Central memory CD8-positive, alpha-beta T cell (primary cell): ENCODE results near the gene OR4L1.
"Not testable (repeated sequence)": the region's sequence is repeated elsewhere in the genome, so short reads cannot be mapped to it uniquely, and the experiment has no call there.

Source experiments
- ATAC-seq: fragments of 150-1000 bp; cut with Tn5 transposase; replicated peaks from 2 replicates; pipeline ENCODE4 v1.10.0; 2022; ENCODE audit warnings: mild to moderate bottlenecking, moderate FRiP score, moderate number of reproducible peaks; ENCODE audit not compliant: poor library complexity, severe bottlenecking; ENCODE audit errors: extremely low read depth
- DNase-seq, 2 donors: peaks; one replicate each; pipeline ENCODE4 v3.0.0; 2021; ENCODE audit warnings: low spot score in 2 of 2
- H3K27ac Mint-ChIP-seq: one replicate; pipeline ENCODE4 v1.8.0; 2022; ENCODE audit warnings: low read depth, mild to moderate bottlenecking, moderate library complexity, mixed read lengths
- H3K27me3 Mint-ChIP-seq: one replicate; pipeline ENCODE4 v1.8.0; 2022; ENCODE audit warnings: mixed read lengths
- H3K36me3 Mint-ChIP-seq: one replicate; pipeline ENCODE4 v1.8.0; 2022; ENCODE audit warnings: mild to moderate bottlenecking, moderate library complexity, mixed read lengths; ENCODE audit not compliant: insufficient read depth
- H3K4me1 Mint-ChIP-seq: one replicate; pipeline ENCODE4 v1.8.0; 2022; ENCODE audit warnings: mixed read lengths
- H3K4me3 Mint-ChIP-seq: one replicate; pipeline ENCODE4 v1.8.0; 2022; ENCODE audit warnings: mild to moderate bottlenecking, moderate library complexity, mixed read lengths
- H3K9me3 Mint-ChIP-seq: one replicate; pipeline ENCODE4 v1.8.0; 2022; ENCODE audit warnings: mixed read lengths

The OR4L1 gene, protein sequence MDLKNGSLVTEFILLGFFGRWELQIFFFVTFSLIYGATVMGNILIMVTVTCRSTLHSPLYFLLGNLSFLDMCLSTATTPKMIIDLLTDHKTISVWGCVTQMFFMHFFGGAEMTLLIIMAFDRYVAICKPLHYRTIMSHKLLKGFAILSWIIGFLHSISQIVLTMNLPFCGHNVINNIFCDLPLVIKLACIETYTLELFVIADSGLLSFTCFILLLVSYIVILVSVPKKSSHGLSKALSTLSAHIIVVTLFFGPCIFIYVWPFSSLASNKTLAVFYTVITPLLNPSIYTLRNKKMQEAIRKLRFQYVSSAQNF

GRCh38 chr14:20059745-20060144, at the start of gene OR4L1:
Gene OR4L1 (plus strand): TSS chr14:20060045. CDS start chr14:20060045, 0 bp downstream.
- H3K36me3 Mint-ChIP-seq = no peaks in the 10 kb centered on the region
- no peaks in the 10 kb centered on the region for H3K9me3 Mint-ChIP-seq
- peaks cover 7% of the 10 kb centered on the region for H3K4me1 Mint-ChIP-seq
- H3K27ac Mint-ChIP-seq = no peak within 1 kb of the TSS
- ATAC-seq = no peak
- H3K4me3 Mint-ChIP-seq = no peak within 1 kb of the TSS
- DNase-seq = no peak
- peaks cover 29% of the 10 kb centered on the region for H3K27me3 Mint-ChIP-seq

- no peaks in the 10 kb centered on the region for H3K4me1 Mint-ChIP-seq
- H3K27me3 Mint-ChIP-seq = peaks cover 12% of the 10 kb centered on the region
- DNase-seq (no peak), ATAC-seq (no peak)
- H3K4me3 Mint-ChIP-seq = no peak within 1 kb of the TSS
- H3K27ac Mint-ChIP-seq = no peak within 1 kb of the TSS
- H3K36me3 Mint-ChIP-seq = no peaks in the 10 kb centered on the region
- H3K9me3 Mint-ChIP-seq = peaks cover 2% of the 10 kb centered on the region
Observed at GRCh38 chr14:20019257-20019865, 40.5 kb upstream of the OR4L1 start, which contains the start of gene OR4K14. Gene OR4K14 (minus strand): TSS chr14:20019307. CDS start chr14:20015193, 4,114 bp downstream.

DNA sequence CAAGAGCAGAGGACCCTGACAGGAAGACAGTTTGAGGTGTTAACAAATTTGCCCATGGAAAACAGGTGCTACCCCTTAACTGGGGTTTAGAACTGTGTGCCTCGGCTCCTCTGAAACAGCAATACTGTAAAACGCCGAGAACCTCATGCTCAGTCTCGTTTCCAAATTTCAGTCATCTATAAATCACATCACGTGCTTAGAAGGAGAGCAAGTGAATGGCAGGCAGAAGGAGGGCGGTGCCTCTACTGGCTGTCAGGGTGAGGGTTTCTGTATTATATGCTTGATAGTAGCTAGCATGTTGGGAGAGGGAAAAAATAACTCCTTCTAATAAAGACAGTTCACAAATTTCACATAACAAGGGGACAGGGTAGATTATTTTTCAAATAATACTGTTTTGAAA, 28.8 kb upstream of the OR4L1 start:
- ATAC-seq (no peak), DNase-seq (no peak)
- Mint-ChIP-seq H3K27ac (no peak overlapping the region), H3K4me3 (no peak overlapping the region), H3K4me1 (no peaks in the 10 kb centered on the region), H3K36me3 (no peaks in the 10 kb centered on the region), H3K27me3 (no peaks in the 10 kb centered on the region), H3K9me3 (no peaks in the 10 kb centered on the region)

DNA sequence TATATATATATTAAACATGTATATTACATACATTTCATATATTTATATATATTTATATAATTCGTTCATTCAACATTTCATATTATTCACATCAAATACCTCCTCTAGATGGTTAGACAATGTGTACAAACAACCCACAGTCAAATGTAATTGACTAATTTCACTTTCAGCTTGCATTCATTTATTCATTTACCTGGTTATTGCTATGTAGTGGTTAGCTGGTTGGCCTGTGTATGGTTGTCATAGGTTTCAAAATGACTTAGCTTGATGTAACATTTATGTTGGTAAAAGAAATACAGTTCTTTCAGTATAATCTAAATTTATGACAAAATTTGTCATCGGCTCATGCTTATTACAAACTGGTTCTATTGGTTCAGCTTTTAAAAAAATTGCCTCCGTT, 24.4 kb upstream of the OR4L1 start:
- Mint-ChIP-seq H3K36me3 (no peaks in the 10 kb centered on the region), H3K27ac (no peak overlapping the region), H3K27me3 (no peaks in the 10 kb centered on the region), H3K4me3 (no peak overlapping the region), H3K9me3 (no peaks in the 10 kb centered on the region), H3K4me1 (no peaks in the 10 kb centered on the region)
- ATAC-seq (no peak), DNase-seq (no peak)

GRCh38 chr14:20035938-20036337, 23.9 kb upstream of the OR4L1 start, which contains the start of gene OR4K13:
Gene OR4K13 (minus strand): TSS chr14:20036038. CDS start chr14:20034758, 1,280 bp downstream.
- Mint-ChIP-seq H3K4me3 (no peak within 1 kb of the TSS), H3K27me3 (no peaks in the 10 kb centered on the region)

DNA sequence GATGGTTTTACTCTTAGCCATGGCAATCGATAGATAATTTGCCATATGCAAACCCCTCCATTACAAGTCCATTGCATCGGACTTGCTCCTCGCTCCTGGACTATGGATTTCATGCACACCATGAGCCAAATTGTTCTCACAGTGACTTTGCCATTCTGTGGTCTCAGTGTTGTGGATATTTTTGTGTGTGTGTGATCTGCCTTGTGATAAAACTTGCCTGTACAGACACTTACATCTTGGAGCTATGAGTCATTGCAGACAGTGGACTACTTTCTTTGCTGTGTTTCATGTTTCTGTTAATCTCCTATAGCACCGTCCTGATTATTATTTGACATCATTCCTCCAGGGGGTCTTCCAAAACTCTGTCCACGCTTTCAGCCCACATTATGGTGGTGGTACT, 15.6 kb upstream of the OR4L1 start:
- H3K9me3 Mint-ChIP-seq = no peaks in the 10 kb centered on the region
- no peak overlapping the region for H3K27ac Mint-ChIP-seq
- peaks cover 34% of the 10 kb centered on the region for H3K27me3 Mint-ChIP-seq
- no peak overlapping the region for H3K4me3 Mint-ChIP-seq
- ATAC-seq = no peak
- no peaks in the 10 kb centered on the region for H3K36me3 Mint-ChIP-seq
- no peak for DNase-seq
- H3K4me1 Mint-ChIP-seq = no peaks in the 10 kb centered on the region

More at GRCh38 chr14:20035938-20036337, 23.9 kb upstream of the OR4L1 start, which contains the start of gene OR4K13:
- Mint-ChIP-seq H3K27ac (no peak within 1 kb of the TSS), H3K4me1 (no peaks in the 10 kb centered on the region), H3K9me3 (no peaks in the 10 kb centered on the region), H3K36me3 (no peaks in the 10 kb centered on the region)
- DNase-seq (no peak), ATAC-seq (no peak)

- Mint-ChIP-seq H3K4me1 (no peaks in the 10 kb centered on the region), H3K4me3 (no peak overlapping the region), H3K36me3 (no peaks in the 10 kb centered on the region), H3K27ac (no peak overlapping the region), H3K9me3 (no peaks in the 10 kb centered on the region), H3K27me3 (peaks cover 46% of the 10 kb centered on the region)
- ATAC-seq = no peak
- DNase-seq = no peak
Observed at GRCh38 chr14:20048202-20048601, 11.6 kb upstream of the OR4L1 start.

DNA sequence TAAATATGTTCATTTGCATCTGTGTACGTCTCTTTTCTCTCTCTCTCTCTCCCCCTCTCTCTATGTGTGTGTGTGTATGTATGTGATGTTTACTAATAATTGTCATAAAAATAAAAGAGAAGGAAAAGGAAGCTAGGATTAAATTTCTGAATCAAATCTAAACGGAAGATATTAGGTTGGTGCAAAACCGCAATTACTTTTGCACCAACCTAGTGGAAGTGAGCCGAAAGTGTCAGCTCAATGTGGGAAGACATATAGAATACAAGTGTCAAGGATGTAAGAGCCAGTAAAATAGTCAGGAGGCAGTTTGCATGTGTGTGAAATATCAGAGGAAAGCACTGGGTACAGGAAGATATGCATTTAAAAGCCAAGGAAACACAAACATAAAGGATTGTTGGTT, 32.2 kb downstream of the OR4L1 start:
- H3K9me3 Mint-ChIP-seq = no peaks in the 10 kb centered on the region
- H3K36me3 Mint-ChIP-seq = no peaks in the 10 kb centered on the region
- DNase-seq (no peak), ATAC-seq (no peak)
- H3K27me3 Mint-ChIP-seq = no peaks in the 10 kb centered on the region
- no peak overlapping the region for H3K4me3 Mint-ChIP-seq
- H3K27ac Mint-ChIP-seq = no peak overlapping the region
- no peaks in the 10 kb centered on the region for H3K4me1 Mint-ChIP-seq

DNA sequence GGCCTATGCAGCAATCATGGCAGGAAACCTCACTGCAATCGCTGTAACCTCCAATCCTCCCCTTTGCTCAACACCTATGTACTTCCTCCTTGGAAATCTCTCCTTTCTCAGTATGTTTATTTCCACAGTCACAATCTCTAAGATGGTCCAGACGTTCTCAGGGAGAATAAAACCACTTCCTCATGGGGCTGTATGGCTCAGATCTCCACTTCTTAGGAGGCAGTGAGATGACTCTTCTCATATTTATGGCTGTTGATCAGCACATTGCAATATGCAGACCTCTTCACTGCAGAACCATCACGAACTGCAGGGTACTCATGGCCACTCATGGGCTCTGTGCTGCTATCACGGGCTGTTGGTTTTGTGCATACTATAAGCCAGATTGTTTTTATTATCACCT, 33.6 kb downstream of the OR4L1 start:
- no peak for DNase-seq
- Mint-ChIP-seq H3K4me1 (no peaks in the 10 kb centered on the region), H3K27ac (no peak overlapping the region), H3K36me3 (no peaks in the 10 kb centered on the region), H3K27me3 (no peaks in the 10 kb centered on the region), H3K9me3 (no peaks in the 10 kb centered on the region), H3K4me3 (no peak overlapping the region)
- no peak for ATAC-seq

GRCh38 chr14:20098926-20099770, 39.3 kb downstream of the OR4L1 start:
- not testable (repeated sequence) for DNase-seq, H3K4me1 Mint-ChIP-seq, H3K9me3 Mint-ChIP-seq, ATAC-seq, H3K36me3 Mint-ChIP-seq, H3K27ac Mint-ChIP-seq, H3K4me3 Mint-ChIP-seq
- H3K27me3 Mint-ChIP-seq = peaks cover 32% of the 10 kb centered on the region

GRCh38 chr14:20110438-20110837, 50.6 kb downstream of the OR4L1 start, which contains the start of gene OR4K17:
Gene OR4K17 (plus strand): TSS chr14:20110739. CDS start chr14:20117500, 6,761 bp downstream.
- Mint-ChIP-seq H3K27ac (no peak within 1 kb of the TSS), H3K4me3 (no peak within 1 kb of the TSS), H3K36me3 (no peaks in the 10 kb centered on the region), H3K27me3 (peaks cover 9% of the 10 kb centered on the region), H3K9me3 (no peaks in the 10 kb centered on the region), H3K4me1 (no peaks in the 10 kb centered on the region)
- no peak for ATAC-seq
- DNase-seq = no peak
